ENCODE measurements around the gene RGMB.

- TF ChIP-seq, protein P1, sequence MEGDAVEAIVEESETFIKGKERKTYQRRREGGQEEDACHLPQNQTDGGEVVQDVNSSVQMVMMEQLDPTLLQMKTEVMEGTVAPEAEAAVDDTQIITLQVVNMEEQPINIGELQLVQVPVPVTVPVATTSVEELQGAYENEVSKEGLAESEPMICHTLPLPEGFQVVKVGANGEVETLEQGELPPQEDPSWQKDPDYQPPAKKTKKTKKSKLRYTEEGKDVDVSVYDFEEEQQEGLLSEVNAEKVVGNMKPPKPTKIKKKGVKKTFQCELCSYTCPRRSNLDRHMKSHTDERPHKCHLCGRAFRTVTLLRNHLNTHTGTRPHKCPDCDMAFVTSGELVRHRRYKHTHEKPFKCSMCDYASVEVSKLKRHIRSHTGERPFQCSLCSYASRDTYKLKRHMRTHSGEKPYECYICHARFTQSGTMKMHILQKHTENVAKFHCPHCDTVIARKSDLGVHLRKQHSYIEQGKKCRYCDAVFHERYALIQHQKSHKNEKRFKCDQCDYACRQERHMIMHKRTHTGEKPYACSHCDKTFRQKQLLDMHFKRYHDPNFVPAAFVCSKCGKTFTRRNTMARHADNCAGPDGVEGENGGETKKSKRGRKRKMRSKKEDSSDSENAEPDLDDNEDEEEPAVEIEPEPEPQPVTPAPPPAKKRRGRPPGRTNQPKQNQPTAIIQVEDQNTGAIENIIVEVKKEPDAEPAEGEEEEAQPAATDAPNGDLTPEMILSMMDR (IDR thresholded peaks at IDR 0.05), result no peak
- no peak for TF ChIP-seq POLR2A (IDR thresholded peaks at IDR 0.05)
Measured at GRCh38 chr5:98813755-98814154, 40.3 kb downstream of the RGMB start.
